Sigmoid colon (tissue), 7 donors: Measurements from ENCODE around the gene MINDY4. TPM values are rescaled to one million over a fixed set of nuclear protein-coding genes. Genes with fewer than 3 reads are reported as not detected.
A peak's percentile ranks its signal among the peaks of the same experiment; 100 is the strongest.

Source experiments
- DNase-seq: peaks from one replicate; pipeline ENCODE4 v3.0.0-alpha.2; 2019
- H3K27ac ChIP-seq, 4 donors: fragments of 200-600 bp; sonication (generic); one replicate each; pipeline ENCODE4 v1.5.1; 2016 to 2019; ENCODE audit warnings: mild to moderate bottlenecking in 1 of 4
- H3K27me3 ChIP-seq, 3 donors: fragments of 200-600 bp; sonication (generic); one replicate each; pipeline ENCODE4 v1.5.1; 2019; ENCODE audit warnings: mild to moderate bottlenecking in 1 of 3
- H3K36me3 ChIP-seq, 4 donors: fragments of 200-600 bp; sonication (generic); one replicate each; pipeline ENCODE4 v1.5.1; 2016 to 2019
- H3K4me1 ChIP-seq, 4 donors: fragments of 200-600 bp; sonication (generic); one replicate each; pipeline ENCODE4 v1.5.1; 2017 to 2019
- H3K4me3 ChIP-seq, 4 donors: fragments of 200-600 bp; sonication (generic); one replicate each; pipeline ENCODE4 v1.5.1; 2017 to 2019; ENCODE audit warnings: mild to moderate bottlenecking in 2 of 4, moderate library complexity in 1 of 4
- H3K9me3 ChIP-seq, 4 donors: fragments of 200-600 bp in 3 of 4; sonication (generic) in 3 of 4; one replicate each; pipeline versions ENCODE4 v1.5.1 to v1.6.1; 2013 to 2019
- CTCF ChIP-seq, 4 experiments: fragments of 450-650 bp in 3 of 4; fragments of 200-600 bp in 1 of 4; IDR thresholded peaks; one replicate each; pipeline ENCODE4 v1.5.1; 2016 to 2019; ENCODE audit warnings: antibody characterized with exemption in 4 of 4, mild to moderate bottlenecking in 3 of 4, moderate library complexity in 2 of 4
- EP300 ChIP-seq, 4 donors: sonication (generic); formaldehyde crosslinking; IDR thresholded peaks; one replicate each; pipeline ENCODE4 v1.6.1; 2017; ENCODE audit warnings: antibody characterized with exemption in 4 of 4
- POLR2A ChIP-seq, 2 donors: fragments of 450-650 bp; IDR thresholded peaks; one replicate each; pipeline ENCODE4 v1.6.1; 2016; ENCODE audit warnings: antibody characterized with exemption in 2 of 2, mild to moderate bottlenecking in 2 of 2, moderate library complexity in 2 of 2
- POLR2AphosphoS5 ChIP-seq, 4 donors: sonication (generic); formaldehyde crosslinking; IDR thresholded peaks; one replicate each; pipeline ENCODE4 v1.6.1; 2017; ENCODE audit warnings: antibody characterized with exemption in 4 of 4
- WGBS, 2 donors: extraction: QIAGEN DNeasy Blood & Tissue Kit; methylation state at CpG; one replicate each; pipeline ENCODE4 v1.1.7; 2013; 5-methylcytosine and 5-hydroxymethylcytosine counted together
- intact Hi-C: fragments of 100-400 bp; cut with DNase I; formaldehyde crosslinking; loops from one replicate; pipeline ENCODE4 v1.15.1; 2023
- polyA plus RNA-seq, 3 donors: library from polyadenylated mRNA; stranded (reverse); fragments of 200-250 nt; gene quantifications; one replicate each; pipeline ENCODE4 v1.2.3, GENCODE V29; 2013
- total RNA-seq, 4 donors: library from RNA; depleted of rRNA; stranded (reverse); fragments of >200 nt; gene quantifications; one replicate each; pipeline ENCODE4 v1.1.0, GENCODE V29; 2016
- donor health status: healthy with polysubstance abuse.
- donor health status: Bipolar disorder and iron deficiency.
- donor health status: healthy.

MINDY4 gene
- total and polyA plus RNA-seq, 7 donors = 1.2 to 26.3 (median 9.4) TPM

GRCh38 chr7:30903146-30903545, 131.9 kb downstream of the MINDY4 start:
- intact Hi-C loops = no loop called here
- Histone ChIP-seq H3K9me3 (no peaks in the 10 kb centered on the region), H3K27me3 (no peaks in the 10 kb centered on the region), H3K36me3 (no peaks in the 10 kb centered on the region), H3K4me3 (no peak overlapping the region), H3K27ac (no peak overlapping the region), H3K4me1 (peaks cover 0 to 33% (median 30%) of the 10 kb centered on the region in 4 donors)
- 90 to 95% methylated on average over 8 of the region's 8 CpGs for WGBS, 2 donors
- TF ChIP-seq POLR2A (IDR thresholded peaks at IDR 0.05) = no peak
- no peak for TF ChIP-seq POLR2AphosphoS5 (IDR thresholded peaks at IDR 0.05)
- no peak for TF ChIP-seq EP300 (IDR thresholded peaks at IDR 0.05)
- no peak for TF ChIP-seq CTCF (IDR thresholded peaks at IDR 0.05)
- no peak for DNase-seq

GRCh38 chr7:30904561-30904960, 133.3 kb downstream of the MINDY4 start:
- H3K36me3 ChIP-seq = no peaks in the 10 kb centered on the region
- TF ChIP-seq POLR2A (IDR thresholded peaks at IDR 0.05) (no peak), CTCF (IDR thresholded peaks at IDR 0.05) (no peak), POLR2AphosphoS5 (IDR thresholded peaks at IDR 0.05) (no peak), EP300 (IDR thresholded peaks at IDR 0.05) (no peak)
- DNase-seq = no peak
- 60 to 82% methylated on average over 9 of the region's 9 CpGs for WGBS, 2 donors
- no peaks in the 10 kb centered on the region for H3K9me3 ChIP-seq
- no peak overlapping the region for H3K4me3 ChIP-seq
- intact Hi-C loops = no loop called here
- peaks cover 0 to 44% (median 41%) of the 10 kb centered on the region in 4 donors for H3K4me1 ChIP-seq
- peak overlapping the region in 1 of 4 donors; percentile 90 for H3K27ac ChIP-seq
- H3K27me3 ChIP-seq = no peaks in the 10 kb centered on the region

- Histone ChIP-seq H3K4me3 (no peak overlapping the region), H3K9me3 (no peaks in the 10 kb centered on the region), H3K4me1 (peaks cover 0 to 52% (median 49%) of the 10 kb centered on the region in 4 donors), H3K27ac (peak overlapping the region; percentile 44 to 90 (median 60)), H3K36me3 (no peaks in the 10 kb centered on the region), H3K27me3 (no peaks in the 10 kb centered on the region)
- no peak for DNase-seq
- 64 to 82% methylated on average over 15 of the region's 15 CpGs for WGBS, 2 donors
- intact Hi-C loops = no loop called here
- no peak for TF ChIP-seq EP300 (IDR thresholded peaks at IDR 0.05)
- no peak for TF ChIP-seq POLR2A (IDR thresholded peaks at IDR 0.05)
- no peak for TF ChIP-seq POLR2AphosphoS5 (IDR thresholded peaks at IDR 0.05)
- no peak for TF ChIP-seq CTCF (IDR thresholded peaks at IDR 0.05)
Measured at GRCh38 chr7:30905078-30906012, 134.1 kb downstream of the MINDY4 start.

DNA sequence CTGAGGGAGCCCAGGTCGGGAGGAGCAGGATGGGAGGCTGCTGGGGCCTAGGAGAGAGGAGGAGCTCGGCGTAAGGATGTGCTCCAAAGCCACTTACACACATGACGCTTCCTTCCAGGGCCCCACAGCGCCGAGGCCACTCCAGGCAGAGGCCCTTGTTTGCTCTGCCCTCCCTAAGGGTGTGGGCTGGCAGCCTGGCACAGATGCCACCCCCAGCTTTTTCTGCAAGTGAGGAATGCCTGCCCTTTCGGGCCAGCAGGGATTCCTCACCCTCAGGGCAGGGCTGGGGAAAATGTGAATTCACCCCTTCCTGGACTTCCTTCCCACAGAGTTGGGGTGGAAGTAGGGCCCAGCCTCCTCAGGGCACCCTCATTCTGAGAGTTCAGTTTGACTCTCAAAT, 134.8 kb downstream of the MINDY4 start:
- Histone ChIP-seq H3K4me3 (no peak overlapping the region), H3K9me3 (no peaks in the 10 kb centered on the region), H3K4me1 (peaks cover 0 to 58% (median 55%) of the 10 kb centered on the region in 4 donors), H3K27ac (peak overlapping the region; percentile 44 to 90 (median 60)), H3K27me3 (no peaks in the 10 kb centered on the region), H3K36me3 (no peaks in the 10 kb centered on the region)
- TF ChIP-seq POLR2AphosphoS5 (IDR thresholded peaks at IDR 0.05) = no peak
- TF ChIP-seq CTCF (IDR thresholded peaks at IDR 0.05) = no peak
- TF ChIP-seq POLR2A (IDR thresholded peaks at IDR 0.05) = no peak
- no peak for TF ChIP-seq EP300 (IDR thresholded peaks at IDR 0.05)
- intact Hi-C loops = no loop called here
- 17 to 60% methylated on average over 7 of the region's 7 CpGs for WGBS, 2 donors
- no peak for DNase-seq
